H1 (cell line): Measurements from ENCODE around the gene COIL. TPM values are rescaled to one million over a fixed set of nuclear protein-coding genes. Genes with fewer than 3 reads are reported as not detected.

Source experiments
- CTCF ChIA-PET: fragments of 300-600 bp; sonication (Branson Sonifier 250); formaldehyde crosslinking; loops from one replicate; lab custom pipeline; 2021; ENCODE audit not compliant: partially characterized antibody; lab: Charles Lee
- POLR2A ChIA-PET: fragments of 300-600 bp; sonication (Branson Sonifier 250); formaldehyde crosslinking; loops from one replicate; lab custom pipeline; 2021; ENCODE audit warnings: inconsistent platforms; ENCODE audit not compliant: partially characterized antibody; lab: Charles Lee
- DNase-seq, 2 experiments: peaks; one replicate each; pipeline versions ENCODE4 v3.0.0 to v3.0.0-alpha.2; 2010 to 2022; ENCODE audit warnings: low spot score in 2 of 2, low read depth in 1 of 2, mixed read lengths in 1 of 2
- FAIRE-seq: peaks from 2 replicates; lab custom pipeline; 2011; peaks lifted over from hg19 to GRCh38; lab: Jason Lieb, UNC
- H2AFZ ChIP-seq: 2 replicates; pipeline ENCODE4 v1.8.1; 2012; ENCODE audit warnings: low read length, inconsistent platforms
- H2AK5ac ChIP-seq: 2 replicates; pipeline ENCODE4 v1.6.1; 2013; ENCODE audit warnings: low read depth, low read length
- H2BK120ac ChIP-seq: replicated peaks from 2 replicates; pipeline ENCODE3; 2013; ENCODE audit warnings: low read depth, low read length, inconsistent platforms
- H2BK12ac ChIP-seq: 2 replicates; pipeline ENCODE4 v1.6.1; 2013; ENCODE audit warnings: low read depth, low read length
- H2BK15ac ChIP-seq: 2 replicates; pipeline ENCODE4 v1.6.1; 2013; ENCODE audit warnings: low read length
- H2BK20ac ChIP-seq: 2 replicates; pipeline ENCODE4 v1.6.1; 2013; ENCODE audit warnings: low read length
- H2BK5ac ChIP-seq: 2 replicates; pipeline ENCODE4 v1.6.1; 2013; ENCODE audit warnings: low read depth, low read length
- H3K14ac ChIP-seq: 2 replicates; pipeline ENCODE4 v1.6.1; 2013; ENCODE audit warnings: inconsistent platforms; ENCODE audit not compliant: insufficient read length
- H3K18ac ChIP-seq: 2 replicates; pipeline ENCODE4 v1.6.1; 2013; ENCODE audit warnings: low read length; ENCODE audit errors: extremely low read depth
- H3K23ac ChIP-seq: 2 replicates; pipeline ENCODE4 v1.6.1; 2013; ENCODE audit warnings: inconsistent platforms; ENCODE audit not compliant: insufficient read length
- H3K23me2 ChIP-seq: 2 replicates; pipeline ENCODE4 v1.6.1; 2013; ENCODE audit warnings: low read depth, low read length
- H3K27ac ChIP-seq: 2 replicates; pipeline ENCODE4 v1.6.1; 2011; ENCODE audit warnings: low read depth, low read length, inconsistent platforms
- H3K27me3 ChIP-seq, 4 experiments: replicated peaks in 1 of 4; 1 replicate in 1 of 4; 2 replicates in 3 of 4; pipeline versions ENCODE4 v1.6.1 to v1.8.1; 2011 to 2013; ENCODE audit warnings: low read length in 3 of 4, mild to moderate bottlenecking in 3 of 4, inconsistent platforms in 2 of 4, mixed read lengths in 2 of 4, moderate library complexity in 1 of 4; ENCODE audit not compliant: control insufficient read depth in 3 of 4, insufficient read depth in 3 of 4; ENCODE audit errors: extremely low read depth in 1 of 4
- H3K36me3 ChIP-seq, 4 experiments: 2 replicates each; pipeline versions ENCODE4 v1.6.1 to v1.8.1; 2011 to 2013; ENCODE audit warnings: mild to moderate bottlenecking in 4 of 4, low read length in 3 of 4, moderate library complexity in 2 of 4, control low read depth in 1 of 4, inconsistent platforms in 1 of 4; ENCODE audit not compliant: insufficient read depth in 4 of 4, control insufficient read depth in 2 of 4
- H3K4ac ChIP-seq: replicated peaks from 2 replicates; pipeline ENCODE3; 2013; ENCODE audit warnings: low read length, low read depth, mixed read lengths, inconsistent platforms; ENCODE audit not compliant: insufficient read length
- H3K4me1 ChIP-seq, 4 experiments: replicated peaks in 1 of 4; 1 replicate in 1 of 4; 2 replicates in 3 of 4; pipeline versions ENCODE4 v1.6.1 to v1.8.1; 2011 to 2013; ENCODE audit warnings: low read length in 3 of 4, inconsistent platforms in 2 of 4, mixed read lengths in 1 of 4; ENCODE audit not compliant: insufficient read depth in 4 of 4, control insufficient read depth in 3 of 4
- H3K4me2 ChIP-seq, 2 experiments: 2 replicates each; pipeline versions ENCODE4 v1.6.1 to v1.8.1; 2011 to 2013; ENCODE audit warnings: low read depth in 2 of 2, low read length in 2 of 2, control low read depth in 1 of 2, inconsistent platforms in 1 of 2, mild to moderate bottlenecking in 1 of 2; ENCODE audit not compliant: insufficient read depth in 1 of 2
- H3K4me3 ChIP-seq, 4 experiments: fragments of 200-600, 300-600 bp in 1 of 4; sonication (generic), shearing (Covaris generic), sonication (Bioruptor Twin) in 1 of 4; 2 replicates each; pipeline versions ENCODE4 v1.5.1 to v1.8.1; 2011 to 2016; ENCODE audit warnings: low read length in 4 of 4, low read depth in 3 of 4, control low read depth in 2 of 4, inconsistent platforms in 2 of 4, mild to moderate bottlenecking in 2 of 4, mixed read lengths in 1 of 4, moderate library complexity in 1 of 4; ENCODE audit not compliant: insufficient read depth in 2 of 4; ENCODE audit errors: extremely low read depth in 1 of 4
- H3K56ac ChIP-seq: replicated peaks from 2 replicates; pipeline ENCODE3; 2013; ENCODE audit warnings: low read depth, mild to moderate bottlenecking, mixed read lengths, low read length, inconsistent platforms; ENCODE audit not compliant: insufficient read length
- H3K79me1 ChIP-seq: 2 replicates; pipeline ENCODE4 v1.6.1; 2013; ENCODE audit warnings: low read depth, low read length, control low read depth
- H3K79me2 ChIP-seq, 2 experiments: 2 replicates each; pipeline versions ENCODE4 v1.6.1 to v1.8.1; 2012 to 2013; ENCODE audit warnings: low read length in 2 of 2, mild to moderate bottlenecking in 2 of 2, inconsistent platforms in 1 of 2; ENCODE audit not compliant: insufficient read depth in 2 of 2, control insufficient read depth in 1 of 2
- H3K9ac ChIP-seq, 4 experiments: replicated peaks in 1 of 4; 1 replicate in 1 of 4; 2 replicates in 3 of 4; pipeline versions ENCODE4 v1.6.1 to v1.8.1; 2011 to 2013; ENCODE audit warnings: low read depth in 3 of 4, low read length in 3 of 4, control low read depth in 2 of 4, mild to moderate bottlenecking in 2 of 4, moderate library complexity in 2 of 4, inconsistent platforms in 1 of 4; ENCODE audit errors: extremely low read depth in 1 of 4
- H3K9me3 ChIP-seq, 2 experiments: 2 replicates each; pipeline versions ENCODE4 v1.6.1 to v1.8.1; 2012 to 2013; ENCODE audit warnings: mild to moderate bottlenecking in 2 of 2, moderate library complexity in 2 of 2, control low read depth in 1 of 2, inconsistent platforms in 1 of 2, low read depth in 1 of 2, low read length in 1 of 2, mixed read lengths in 1 of 2; ENCODE audit not compliant: insufficient read depth in 2 of 2
- H4K20me1 ChIP-seq, 2 experiments: replicated peaks in 1 of 2; 2 replicates each; pipeline versions ENCODE3 to v1.8.1; 2011 to 2013; ENCODE audit warnings: inconsistent platforms in 2 of 2, low read length in 2 of 2, mild to moderate bottlenecking in 1 of 2; ENCODE audit not compliant: insufficient read depth in 2 of 2, control insufficient read depth in 1 of 2
- H4K5ac ChIP-seq: 2 replicates; pipeline ENCODE4 v1.6.1; 2013; ENCODE audit warnings: low read length, low read depth, mixed read lengths, inconsistent platforms; ENCODE audit not compliant: insufficient read length
- H4K8ac ChIP-seq: 2 replicates; pipeline ENCODE4 v1.8.0; 2013; ENCODE audit warnings: mild to moderate bottlenecking, moderate library complexity, low read length, inconsistent platforms; ENCODE audit not compliant: insufficient read depth; ENCODE audit errors: extremely low read depth
- H4K91ac ChIP-seq: replicated peaks from 2 replicates; pipeline ENCODE3; 2013; ENCODE audit warnings: low read length, mixed read lengths, inconsistent platforms; ENCODE audit not compliant: insufficient read length
- CREB1 ChIP-seq: IDR thresholded peaks from 2 replicates; pipeline ENCODE4 v1.6.1; 2012; ENCODE audit warnings: inconsistent platforms
- POU5F1 ChIP-seq: IDR thresholded peaks from 2 replicates; pipeline ENCODE4 v1.6.1; 2011; ENCODE audit warnings: low read depth, mild to moderate bottlenecking, low read length, moderate library complexity
- TAF1 ChIP-seq: IDR thresholded peaks from 2 replicates; pipeline ENCODE4 v1.6.1; 2011; ENCODE audit warnings: mild to moderate bottlenecking, low read depth, low read length
- WGBS, 2 experiments: shearing (Covaris generic) in 1 of 2; methylation state at CpG; one replicate each; pipeline versions ENCODE4 v1.1.6 to v1.1.7; 2013 to 2015; ENCODE audit warnings: low lambda C conversion rate in 2 of 2, mixed read lengths in 2 of 2, inconsistent platforms in 1 of 2, low coverage in 1 of 2, missing lambda C conversion rate in 1 of 2; ENCODE audit not compliant: insufficient replicate concordance in 2 of 2, insufficient coverage in 1 of 2, insufficient read length in 1 of 2; ENCODE audit errors: extremely low coverage in 1 of 2, missing lambda C conversion rate in 1 of 2; 5-methylcytosine and 5-hydroxymethylcytosine counted together
- polyA plus RNA-seq, 7 experiments: library from polyadenylated mRNA; depleted of rRNA in 3 of 7; stranded (reverse) in 5 of 7; unstranded in 2 of 7; fragments of >200 nt in 5 of 7; fragments of 200-250 nt in 2 of 7; gene quantifications; 1 replicate in 5 of 7; 2 replicates in 1 of 7; 4 replicates in 1 of 7; pipeline versions ENCODE4 v1.2.1 to v1.2.3, GENCODE V29; 2011 to 2013; ENCODE audit warnings: missing spikeins in 2 of 7, mixed read lengths in 2 of 7
- total RNA-seq: library from RNA; stranded (reverse); fragmentation: NEBNext Ultra II Directional; extraction: Animal tissue kit (Norgen Biotek cat#: 25700); gene quantifications from 2 replicates; pipeline ENCODE4 v1.2.1, GENCODE V29; 2021

COIL gene
- total and polyA plus RNA-seq, 2 of the 8 experiments (the other 6 are each of a cell fraction or from before 2014, with no cell fraction given), result 5.2 to 23.6 TPM

- no peak for FAIRE-seq
- Histone ChIP-seq H2AFZ (no peak overlapping the region), H4K5ac (no peak overlapping the region), H3K23ac (no peak overlapping the region), H2BK12ac (no peak overlapping the region), H3K27me3 (no peaks in the 10 kb centered on the region), H4K91ac (no peak overlapping the region), H3K4me3 (no peak overlapping the region), H2AK5ac (no peak overlapping the region), H3K23me2 (no peaks in the 10 kb centered on the region), H3K18ac (no peak overlapping the region), H3K79me2 (no peaks in the 10 kb centered on the region), H2BK15ac (no peak overlapping the region), H3K4me2 (no peak overlapping the region), H2BK5ac (no peak overlapping the region), H4K8ac (no peak overlapping the region), H3K9me3 (no peaks in the 10 kb centered on the region), H3K79me1 (no peaks in the 10 kb centered on the region), H3K4ac (no peak overlapping the region), H2BK120ac (no peak overlapping the region), H3K36me3 (peaks cover 0 to 34% (median 15%) of the 10 kb centered on the region in 4 experiments; a peak in 5 of 8 replicates), H3K27ac (no peak overlapping the region), H3K9ac (no peak overlapping the region), H4K20me1 (peaks cover 0 to 2% of the 10 kb centered on the region in 2 experiments), H2BK20ac (no peak overlapping the region), H3K56ac (no peak overlapping the region), H3K4me1 (no peaks in the 10 kb centered on the region), H3K14ac (no peak overlapping the region)
- ChIA-PET CTCF (interaction anchor here (1.4 to 1.5 kb wide), 2 partner anchors 10 kb away, joined by 5 to 6 read pairs; partner anchors contain the start of gene SCPEP1), POLR2A (no interaction called here)
- WGBS, 2 experiments, result 87% methylated on average over 4 of the region's 4 CpGs; no CpG with 5 or more reads in 1 of the 2 experiments
- DNase-seq, result no peak
- TF ChIP-seq TAF1 (no peak), POU5F1 (no peak), CREB1 (no peak)
Measured at GRCh38 chr17:56988901-56989572, 28.2 kb upstream of the COIL start.
